ENCODE data around the gene PHTF2. TPM values are rescaled to one million over a fixed set of nuclear protein-coding genes. Genes with fewer than 3 reads are reported as not detected.

Gene PHTF2
- total RNA-seq, 2 experiments from 2014 or later = 26.9 to 62.4 TPM

- no peak overlapping the region for H3K27ac ChIP-seq (ENCODE audit: low read depth, low read length, poor library complexity, severe bottlenecking)
- peaks cover 34% of the 10 kb centered on the region for H3K4me1 ChIP-seq (ENCODE audit: insufficient read depth, low read length, poor library complexity, severe bottlenecking)
- TF ChIP-seq EZH2phosphoT487 (IDR thresholded peaks at IDR 0.05; ENCODE audit: borderline replicate concordance, low read depth, low read length) (no peak), CTCF (conservative IDR thresholded peaks at IDR 0.05; ENCODE audit: low read length) (no peak)
- no peak overlapping the region for H2AFZ ChIP-seq (ENCODE audit: low read length)
- no peak for DNase-seq (ENCODE audit: low spot score)
- intact Hi-C loops (cut with micrococcal nuclease; ENCODE audit: unreplicated experiment) = no loop called here
- no peaks in the 10 kb centered on the region for H3K9me3 ChIP-seq (ENCODE audit: low read length)
- H3K4me2 ChIP-seq (ENCODE audit: low read length) = no peak overlapping the region
- BruUV-seq (replicated peaks) = no TSS peak
- ChIA-PET POLR2A (no interaction called here), CTCF (ENCODE audit: unreplicated experiment) (no interaction called here)
- peaks cover 92% of the 10 kb centered on the region for H3K79me2 ChIP-seq (ENCODE audit: insufficient read depth, low read depth, low read length)
- H3K9me2 ChIP-seq (ENCODE audit: insufficient read depth, low read length) = no peaks in the 10 kb centered on the region
- H3K36me3 ChIP-seq (ENCODE audit: insufficient read depth, low read length) = peaks cover 33% of the 10 kb centered on the region
- no peak overlapping the region for H3K4me3 ChIP-seq (ENCODE audit: low read depth, low read length, poor library complexity, severe bottlenecking)
- peaks cover 23% of the 10 kb centered on the region; the same call in 1 of the 2 replicates for H4K20me1 ChIP-seq (ENCODE audit: insufficient read depth, low read length)
Observed at GRCh38 chr7:77855371-77856083, 57.0 kb downstream of the PHTF2 start.

DNA sequence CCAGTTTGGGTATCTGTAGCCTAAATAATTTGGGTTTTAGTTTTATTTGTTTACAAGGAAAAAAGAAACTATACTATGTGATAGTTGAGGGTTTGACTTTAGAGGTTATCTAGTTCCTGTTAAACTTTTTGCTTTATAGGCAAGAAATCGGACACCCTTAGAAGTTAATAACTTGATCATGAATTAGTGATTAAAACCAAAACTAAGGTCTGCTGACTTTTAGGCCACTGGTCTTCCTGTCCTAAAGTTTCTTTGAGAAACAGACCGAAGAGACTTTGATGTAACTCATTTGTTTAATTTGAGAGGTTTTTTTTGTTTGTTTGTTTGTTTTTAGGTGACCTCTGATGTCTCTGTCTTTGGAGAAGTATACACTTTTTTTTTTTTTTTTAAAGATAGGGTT, 59.7 kb downstream of the PHTF2 start:
- intact Hi-C loops (cut with micrococcal nuclease; ENCODE audit: unreplicated experiment) = no loop called here
- no peak for DNase-seq (ENCODE audit: low spot score)
- H3K9me2 ChIP-seq (ENCODE audit: insufficient read depth, low read length) = no peaks in the 10 kb centered on the region
- peaks cover 33% of the 10 kb centered on the region; the same call in 1 of the 2 replicates for H4K20me1 ChIP-seq (ENCODE audit: insufficient read depth, low read length)
- peak overlapping the region; percentile 11; the same call in 1 of the 2 replicates for H3K4me2 ChIP-seq (ENCODE audit: low read length)
- H3K4me1 ChIP-seq (ENCODE audit: insufficient read depth, low read length, poor library complexity, severe bottlenecking) = peaks cover 35% of the 10 kb centered on the region
- POLR2A ChIA-PET = no interaction called here
- TF ChIP-seq CTCF (conservative IDR thresholded peaks at IDR 0.05; ENCODE audit: low read length) (no peak), EZH2phosphoT487 (IDR thresholded peaks at IDR 0.05; ENCODE audit: borderline replicate concordance, low read depth, low read length) (no peak)
- H3K36me3 ChIP-seq (ENCODE audit: insufficient read depth, low read length) = peaks cover 43% of the 10 kb centered on the region
- no peaks in the 10 kb centered on the region for H3K9me3 ChIP-seq (ENCODE audit: low read length)
- H3K4me3 ChIP-seq (ENCODE audit: low read depth, low read length, poor library complexity, severe bottlenecking) = no peak overlapping the region
- H2AFZ ChIP-seq (ENCODE audit: low read length) = no peak overlapping the region
- BruUV-seq (replicated peaks) = no TSS peak
- H3K27ac ChIP-seq (ENCODE audit: low read depth, low read length, poor library complexity, severe bottlenecking) = no peak overlapping the region
- peaks cover 89% of the 10 kb centered on the region for H3K79me2 ChIP-seq (ENCODE audit: insufficient read depth, low read depth, low read length)
- CTCF ChIA-PET (ENCODE audit: unreplicated experiment) = no interaction called here

GRCh38 chr7:77859343-77859742, 60.8 kb downstream of the PHTF2 start:
- Histone ChIP-seq H3K9me2 (ENCODE audit: insufficient read depth, low read length) (no peaks in the 10 kb centered on the region), H3K4me3 (ENCODE audit: low read depth, low read length, poor library complexity, severe bottlenecking) (no peak overlapping the region), H3K27ac (ENCODE audit: low read depth, low read length, poor library complexity, severe bottlenecking) (peak overlapping the region; percentile 33), H3K36me3 (ENCODE audit: insufficient read depth, low read length) (peaks cover 37% of the 10 kb centered on the region), H3K4me1 (ENCODE audit: insufficient read depth, low read length, poor library complexity, severe bottlenecking) (peaks cover 35% of the 10 kb centered on the region), H3K79me2 (ENCODE audit: insufficient read depth, low read depth, low read length) (peaks cover 89% of the 10 kb centered on the region), H3K4me2 (ENCODE audit: low read length) (peak overlapping the region; percentile 39), H4K20me1 (ENCODE audit: insufficient read depth, low read length) (peaks cover 33% of the 10 kb centered on the region; the same call in 1 of the 2 replicates), H3K9me3 (ENCODE audit: low read length) (no peaks in the 10 kb centered on the region), H2AFZ (ENCODE audit: low read length) (no peak overlapping the region)
- DNase-seq (ENCODE audit: low spot score) = peak; percentile 19
- ChIA-PET POLR2A (interaction anchor here (0.5 to 0.7 kb wide), 3 partner anchors 8 to 457 kb away, joined by 3 to 10 read pairs (median 7); no protein-coding TSS in a partner anchor), CTCF (ENCODE audit: unreplicated experiment) (no interaction called here)
- TF ChIP-seq EZH2phosphoT487 (IDR thresholded peaks at IDR 0.05; ENCODE audit: borderline replicate concordance, low read depth, low read length) (no peak), CTCF (conservative IDR thresholded peaks at IDR 0.05; ENCODE audit: low read length) (no peak)
- BruUV-seq (replicated peaks) = no TSS peak
- intact Hi-C loops (cut with micrococcal nuclease; ENCODE audit: unreplicated experiment) = no loop called here

All from OCI-LY7 (cell line).